HG03520 (cell line): ENCODE data around the gene SNAPC5.
"Not testable (repeated sequence)": the region's sequence is repeated elsewhere in the genome, so short reads cannot be mapped to it uniquely, and the experiment has no call there.

Source experiments
- ATAC-seq: cut with Tn5 transposase; IDR thresholded peaks from one replicate; pipeline ENCODE4 v1.9.1; 2021; ENCODE audit warnings: mild to moderate bottlenecking, moderate library complexity; ENCODE audit not compliant: unreplicated experiment

Gene SNAPC5, protein sequence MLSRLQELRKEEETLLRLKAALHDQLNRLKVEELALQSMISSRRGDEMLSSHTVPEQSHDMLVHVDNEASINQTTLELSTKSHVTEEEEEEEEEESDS

GRCh38 chr15:66497502-66498455 is at the start of gene SNAPC5:
SNAPC5 (minus strand) TSS chr15:66497762; CDS start chr15:66497731, 31 bp downstream.
- peak; percentile 80 for ATAC-seq

DNA sequence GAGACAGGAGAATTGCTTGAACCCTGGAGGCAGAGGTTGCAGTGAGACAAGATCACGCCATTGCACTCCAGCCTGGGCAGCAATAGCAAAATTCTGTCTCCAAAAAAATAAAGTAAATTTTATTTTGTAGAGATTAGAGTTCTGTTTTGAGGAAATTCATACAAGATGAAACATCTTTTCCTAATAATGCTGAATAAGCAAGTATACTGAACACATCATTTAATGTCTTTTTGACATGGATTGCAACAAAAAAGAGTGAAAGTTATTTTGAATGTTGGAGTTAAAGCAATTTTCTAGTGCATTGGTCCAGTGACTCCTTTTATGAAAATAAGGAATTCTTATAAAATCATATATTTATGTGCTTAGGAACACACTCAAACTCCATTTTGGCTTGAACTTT is 47.7 kb upstream of the SNAPC5 start:
- no peak for ATAC-seq

GRCh38 chr15:66542896-66543295 is 45.3 kb upstream of the SNAPC5 start:
- ATAC-seq, result no peak

DNA sequence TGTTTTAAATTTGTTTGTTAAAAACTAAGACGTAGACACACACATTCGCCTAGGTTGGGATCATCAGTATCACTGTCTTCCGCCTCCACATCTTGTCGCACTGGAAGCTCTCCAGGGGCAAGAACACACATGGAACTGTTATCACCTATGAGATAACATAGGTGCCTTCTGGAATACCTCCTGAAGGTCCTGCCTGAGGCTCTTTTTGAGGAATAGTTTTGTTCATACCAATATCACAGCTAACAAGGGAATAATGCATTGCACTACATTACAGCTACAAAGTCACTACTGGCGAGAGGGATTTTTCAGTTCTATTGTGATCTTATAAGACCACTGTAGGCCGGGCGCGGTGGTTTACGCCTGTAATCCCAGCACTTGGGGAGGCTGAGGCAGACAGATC is 37.5 kb upstream of the SNAPC5 start:
- no peak for ATAC-seq

DNA sequence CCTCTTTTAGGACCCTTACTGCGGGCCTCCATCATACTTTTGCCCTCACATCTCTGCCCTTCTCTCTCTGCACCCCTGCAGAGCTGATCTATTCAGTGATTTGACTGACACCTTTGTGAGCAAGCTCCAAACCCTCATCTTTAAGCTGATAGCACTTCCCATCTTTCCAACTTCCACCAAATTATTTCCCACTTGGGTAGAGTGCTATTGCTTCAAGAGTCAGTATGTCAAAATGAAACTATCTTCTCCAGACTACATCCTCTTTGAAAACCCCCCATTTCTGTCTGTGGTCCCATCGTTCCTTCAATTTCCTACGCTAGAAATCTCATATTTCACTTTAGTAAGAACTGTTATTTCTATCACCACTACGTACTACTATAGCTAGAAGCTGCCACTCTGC is 27.3 kb upstream of the SNAPC5 start:
- no peak for ATAC-seq

DNA sequence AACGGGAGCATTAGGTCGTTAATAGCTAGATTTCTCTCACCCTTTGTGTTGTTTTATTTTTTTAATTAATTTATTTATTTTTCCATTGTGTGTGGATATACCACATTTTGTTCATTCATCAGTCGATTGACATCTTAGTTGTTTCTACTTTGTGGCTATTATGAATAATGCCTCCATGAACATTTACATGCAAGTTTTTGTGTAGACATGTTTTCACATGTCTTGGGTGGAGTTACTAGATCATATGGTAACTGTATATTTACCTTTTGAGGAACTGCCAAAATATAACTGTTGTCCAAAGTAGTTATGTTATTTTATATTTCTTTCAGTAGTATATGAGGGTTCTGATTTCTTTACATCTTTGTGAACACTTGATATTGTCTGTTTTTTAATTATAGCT is 26.4 kb upstream of the SNAPC5 start:
- no peak for ATAC-seq

DNA sequence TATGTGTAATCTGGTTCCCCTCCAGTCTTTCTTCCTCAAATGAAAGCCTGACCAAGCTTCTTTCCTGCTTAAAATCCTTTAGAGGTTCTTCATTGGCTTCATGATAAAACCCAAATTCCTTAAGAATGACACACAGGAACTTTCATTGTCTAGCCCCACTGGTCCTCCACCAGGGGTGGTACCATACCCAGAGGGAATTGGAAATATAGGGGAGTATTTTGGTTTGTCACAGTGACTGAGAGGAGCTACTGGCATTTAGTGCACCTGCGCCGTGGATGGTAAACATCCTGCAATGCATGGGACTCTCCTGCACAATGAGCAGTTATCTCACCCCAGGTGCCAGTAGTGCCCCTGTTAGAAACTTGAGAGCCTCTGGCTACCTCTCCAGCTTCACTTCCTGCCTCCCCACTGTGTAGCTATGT is 18.4 kb upstream of the SNAPC5 start:
- no peak for ATAC-seq

DNA sequence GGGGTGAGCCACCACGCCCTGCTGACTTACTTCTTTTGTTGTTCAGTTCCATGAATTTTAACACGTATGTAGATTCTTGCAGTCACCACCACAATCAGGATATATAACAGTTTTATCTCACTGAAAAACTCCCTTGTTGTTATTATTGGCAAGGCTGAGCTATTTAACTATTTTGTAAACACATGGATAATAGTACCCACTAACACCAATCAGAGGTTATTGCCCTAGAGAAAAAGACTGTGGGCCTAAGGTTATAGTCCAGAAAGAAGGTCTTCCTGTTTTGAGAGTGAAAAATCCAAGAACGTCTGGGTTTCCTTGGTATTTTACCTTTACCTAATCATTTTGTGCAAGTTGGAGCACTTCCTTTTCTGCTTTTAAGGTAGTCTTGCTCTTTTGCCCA is 17.0 kb upstream of the SNAPC5 start:
- ATAC-seq, result no peak

GRCh38 chr15:66508293-66508883 is 10.8 kb upstream of the SNAPC5 start:
- ATAC-seq, result no peak

DNA sequence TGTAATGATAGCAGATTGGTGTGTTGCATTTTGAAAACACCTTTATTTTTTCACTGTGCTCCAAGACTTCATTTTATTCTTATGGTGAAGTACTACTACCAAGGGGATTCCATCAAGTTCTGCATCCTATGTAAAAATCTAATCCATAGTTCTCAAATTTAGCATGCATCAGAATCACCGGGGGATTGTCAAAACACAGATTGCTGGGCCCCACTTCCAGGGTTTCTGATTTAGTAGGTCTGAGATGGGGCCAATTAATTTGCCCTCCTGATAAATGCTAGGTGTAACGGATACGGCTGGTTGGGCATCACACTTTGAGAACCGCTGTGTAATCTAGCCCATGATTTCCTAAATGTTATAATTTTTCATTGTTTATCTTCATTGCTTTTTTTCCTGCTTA is 8.3 kb upstream of the SNAPC5 start:
- ATAC-seq, result no peak

- no peak for ATAC-seq
These were observed 7.9 kb upstream of the SNAPC5 start for GRCh38 chr15:66505430-66505811.

DNA sequence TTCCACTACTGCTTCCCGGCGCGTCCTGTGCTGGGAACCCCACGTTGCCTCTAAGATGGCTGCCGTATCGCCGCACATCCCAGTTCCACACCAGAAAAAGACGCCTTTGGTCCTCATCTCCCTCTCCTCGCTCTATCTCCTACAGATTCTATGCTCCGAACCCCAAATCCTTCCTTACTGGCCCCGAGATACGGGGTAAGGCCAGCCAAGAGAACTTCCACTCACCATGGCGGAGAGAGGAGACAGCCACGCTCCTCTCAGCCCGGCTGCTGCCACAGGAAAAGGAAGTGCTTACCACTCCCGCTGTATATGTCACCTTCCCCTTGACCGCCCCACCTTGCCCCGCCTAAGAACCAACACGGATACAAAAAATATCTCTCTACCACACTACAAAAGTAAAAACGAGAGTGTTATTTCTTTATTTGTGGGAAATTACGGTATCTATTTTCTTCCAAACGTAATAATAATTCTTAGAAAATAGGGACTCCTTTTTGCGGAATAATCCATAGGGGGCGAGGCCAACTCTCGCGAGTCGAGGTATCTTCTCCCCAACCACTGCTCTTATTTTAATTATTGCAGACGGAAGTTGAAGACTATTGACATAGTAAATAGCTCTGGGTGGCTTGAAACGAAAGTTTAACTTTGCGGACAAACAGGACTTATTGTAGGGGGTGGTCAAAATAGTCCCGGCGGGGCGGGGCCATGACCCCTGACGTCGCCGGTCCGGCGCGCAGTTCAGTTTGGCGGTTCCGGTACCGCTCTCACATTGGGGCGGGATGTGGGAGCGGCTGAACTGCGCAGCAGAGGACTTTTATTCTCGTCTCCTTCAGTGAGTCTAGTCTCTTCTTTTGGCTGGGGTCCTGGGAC is 7.2 kb upstream of the SNAPC5 start, which contains the start of the genes RPL4 and ZWILCH:
TSS of gene RPL4 (minus strand) at position 293 of the 867 bp plus-strand sequence. CDS start at position 228, 65 bp downstream.
TSS of gene ZWILCH (plus strand) at position 764 of the 867 bp plus-strand sequence. CDS start at position 777, 13 bp downstream.
- ATAC-seq, result peak; percentile 81

DNA sequence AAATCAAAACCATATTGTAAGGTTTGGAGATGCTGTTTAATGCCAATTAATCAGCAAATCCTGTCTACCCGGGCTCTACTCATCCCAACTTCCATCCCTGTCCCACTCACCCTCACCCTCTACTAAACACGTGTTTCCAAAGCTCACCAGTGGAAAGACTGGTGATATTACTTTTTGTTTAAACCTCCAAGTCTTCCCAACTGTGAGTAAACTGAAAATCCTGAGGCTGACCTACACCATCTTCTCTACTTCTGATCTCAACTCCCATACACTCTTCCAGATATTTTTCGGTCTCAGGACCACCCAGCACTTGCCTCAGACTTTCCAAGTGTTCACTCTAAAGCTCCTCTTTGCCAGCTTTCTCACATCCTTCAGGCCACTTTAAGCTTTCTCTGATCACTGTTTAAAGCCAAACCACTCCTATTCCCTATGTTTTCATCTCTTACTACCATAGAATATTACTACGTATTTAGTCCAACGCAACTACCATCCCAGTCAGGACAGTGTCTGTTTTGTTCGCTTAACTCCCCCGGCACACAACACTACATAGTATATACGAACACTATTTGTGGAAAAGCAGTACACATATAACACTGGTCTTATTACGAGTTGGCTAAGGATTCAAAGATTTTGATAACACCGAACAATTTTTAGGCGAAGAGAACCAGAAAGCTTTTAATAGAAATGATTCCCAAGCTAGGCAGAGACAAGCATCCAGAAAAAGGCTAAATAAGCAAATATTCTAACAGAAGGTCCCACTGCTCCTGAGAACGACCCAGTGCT is 6.4 kb upstream of the SNAPC5 start:
- no peak for ATAC-seq

- not testable (repeated sequence) for ATAC-seq
These were observed 5.6 kb upstream of the SNAPC5 start for GRCh38 chr15:66503041-66503648.

GRCh38 chr15:66502491-66502890 is 4.9 kb upstream of the SNAPC5 start:
- no peak for ATAC-seq

DNA sequence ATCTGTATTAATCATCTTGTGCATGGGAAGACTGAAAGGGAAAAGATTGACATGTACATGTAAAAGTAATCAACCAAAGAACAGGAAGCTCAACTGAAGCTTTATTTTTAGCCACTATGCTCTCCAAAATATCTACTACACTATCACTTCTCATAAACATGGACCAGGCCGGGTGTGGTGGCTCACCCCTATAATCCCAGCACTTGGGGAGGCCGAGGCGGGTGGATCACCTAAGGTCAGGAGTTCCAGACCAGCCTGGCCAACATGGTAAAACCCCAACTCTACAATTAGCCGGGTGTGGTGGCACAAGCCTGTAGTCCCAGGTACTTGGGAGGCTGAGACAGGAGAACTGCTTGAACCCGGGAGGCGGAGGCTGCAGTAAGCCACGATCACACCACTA is 2.8 kb upstream of the SNAPC5 start:
- ATAC-seq, result not testable (repeated sequence)

- ATAC-seq, result no peak
These were observed 1.2 kb upstream of the SNAPC5 start for GRCh38 chr15:66498501-66499386.

DNA sequence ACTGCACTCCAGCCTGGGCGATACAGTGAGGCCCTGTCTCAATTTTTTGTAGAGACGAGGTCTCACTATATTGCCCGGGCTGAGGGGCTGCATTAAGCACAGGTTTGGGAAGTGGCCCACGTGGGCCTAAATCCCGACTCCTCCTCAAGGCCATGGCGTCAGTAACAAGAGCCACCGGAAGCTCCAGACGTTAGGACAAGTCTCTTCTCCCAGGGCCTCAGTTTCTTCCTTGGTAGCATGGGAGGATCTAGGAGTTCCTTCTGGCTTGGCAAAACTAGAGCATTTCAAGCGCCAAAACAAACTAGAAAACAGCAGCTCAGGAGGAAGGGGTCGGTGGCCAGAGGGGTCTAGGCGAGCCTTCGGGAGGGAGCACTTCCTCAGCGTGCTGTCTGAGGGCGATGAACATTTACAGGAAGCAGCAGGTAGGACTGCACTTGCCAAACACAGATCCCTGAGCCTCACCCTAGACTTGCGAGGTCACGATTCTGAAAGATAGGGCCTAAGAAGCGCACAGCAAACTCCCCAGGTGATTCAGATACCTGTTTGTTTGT is 536 bp downstream of the SNAPC5 start:
- ATAC-seq, result peak; percentile 7
